NCI-H510A treated with DMSO at 0.1 percent for 48 hours (cell line): ENCODE data around the gene SMIM35.
"Not testable (repeated sequence)": the region's sequence is repeated elsewhere in the genome, so short reads cannot be mapped to it uniquely, and the experiment has no call there.

Source experiments
- DNase-seq: peaks from one replicate; lab custom pipeline; 2025; lab: John Stamatoyannopoulos, UW

SMIM35 gene

GRCh38 chr11:117980280-117980679 is 106.5 kb downstream of the SMIM35 start:
- DNase-seq, result no peak

DNA sequence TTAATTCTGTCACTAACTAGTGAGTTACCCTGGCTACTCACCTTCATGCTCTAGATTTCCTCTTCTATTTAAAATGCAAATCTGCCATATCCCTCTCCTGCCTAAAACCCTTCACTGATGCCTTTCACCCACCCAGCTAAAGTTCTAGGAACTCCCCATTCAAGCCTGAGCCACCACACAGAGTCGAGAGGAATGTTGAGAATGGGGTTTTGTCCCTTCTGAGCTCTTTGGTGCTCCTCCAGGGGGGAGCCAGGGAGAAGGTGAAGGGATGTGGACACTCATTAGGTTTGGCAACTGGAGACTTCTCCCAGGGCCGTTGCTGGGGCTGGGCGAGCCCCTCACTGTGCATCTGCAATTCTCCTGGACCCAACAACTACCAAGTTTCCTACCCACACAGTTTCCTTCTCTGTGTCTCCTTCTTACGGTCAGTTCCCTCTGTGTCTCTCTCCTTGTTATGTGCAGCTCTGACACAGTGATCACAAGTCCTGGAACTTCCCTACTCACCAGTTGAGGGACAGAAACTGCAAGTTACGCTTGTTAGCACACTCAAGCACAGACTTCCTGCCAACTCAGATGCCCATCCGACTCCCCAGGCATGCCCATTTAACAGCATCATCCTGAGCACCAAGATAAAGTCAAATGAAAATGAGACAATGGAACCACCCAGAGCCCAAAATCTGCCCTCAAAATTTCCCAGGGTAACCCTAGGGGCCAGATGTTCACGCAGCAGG is 107.1 kb downstream of the SMIM35 start:
- DNase-seq, result no peak

- DNase-seq, result no peak
Measured at GRCh38 chr11:117978991-117979390, 107.8 kb downstream of the SMIM35 start.

DNA sequence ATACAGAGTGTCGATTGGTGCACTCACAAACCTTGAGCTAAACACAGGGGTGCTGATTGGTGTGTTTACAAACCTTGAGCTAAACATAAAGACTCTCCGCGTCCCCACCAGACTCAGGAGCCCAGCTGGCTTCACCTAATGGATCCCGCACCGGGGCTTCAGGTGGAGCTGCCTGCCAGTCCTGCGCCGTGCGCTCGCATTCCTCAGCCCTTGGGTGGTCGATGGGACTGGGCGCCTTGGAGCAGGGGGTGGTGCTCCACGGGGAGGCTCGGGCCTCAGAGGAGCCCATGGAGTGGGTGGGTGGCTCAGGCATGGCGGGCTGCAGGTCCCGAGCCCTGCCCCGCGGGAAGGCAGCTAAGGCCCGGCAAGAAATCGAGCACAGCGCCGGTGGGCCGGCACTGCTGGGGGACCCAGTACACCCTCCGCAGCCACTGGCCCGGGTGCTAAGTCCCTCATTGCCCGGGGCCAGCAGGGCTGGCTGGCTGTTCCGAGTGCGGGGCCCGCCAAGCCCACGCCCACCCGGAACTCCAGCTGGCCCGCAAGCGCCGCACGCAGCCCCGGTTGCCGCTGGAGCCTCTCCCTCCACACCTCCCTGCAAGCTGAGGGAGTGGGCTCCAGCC is 108.4 kb downstream of the SMIM35 start:
- DNase-seq, result not testable (repeated sequence)

- DNase-seq, result not testable (repeated sequence)
Measured at GRCh38 chr11:117977612-117978264, 109.0 kb downstream of the SMIM35 start.

- no peak for DNase-seq
Measured at GRCh38 chr11:117977029-117977428, 109.7 kb downstream of the SMIM35 start.

DNA sequence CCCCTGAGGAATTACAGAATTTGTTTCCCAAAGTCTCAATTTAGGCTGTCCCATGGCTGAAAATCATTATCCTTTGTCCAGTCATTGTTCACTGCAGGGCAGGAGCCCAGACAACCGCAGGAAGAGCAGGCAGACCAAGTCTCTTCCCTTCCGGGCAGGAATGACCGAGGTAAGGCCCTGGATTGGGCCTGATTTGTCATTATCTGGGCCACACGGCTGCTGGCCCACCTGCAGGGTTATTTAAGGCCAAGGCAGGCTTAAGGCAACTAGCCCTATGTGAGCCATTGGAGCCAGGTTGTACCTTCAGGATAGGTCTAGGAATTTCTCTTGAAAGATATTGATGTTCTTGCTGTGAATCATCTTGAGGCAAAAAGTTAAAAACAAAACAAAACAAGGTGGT is 110.3 kb downstream of the SMIM35 start:
- DNase-seq, result no peak

- no peak for DNase-seq
Measured at GRCh38 chr11:117973503-117973860, 113.3 kb downstream of the SMIM35 start.

DNA sequence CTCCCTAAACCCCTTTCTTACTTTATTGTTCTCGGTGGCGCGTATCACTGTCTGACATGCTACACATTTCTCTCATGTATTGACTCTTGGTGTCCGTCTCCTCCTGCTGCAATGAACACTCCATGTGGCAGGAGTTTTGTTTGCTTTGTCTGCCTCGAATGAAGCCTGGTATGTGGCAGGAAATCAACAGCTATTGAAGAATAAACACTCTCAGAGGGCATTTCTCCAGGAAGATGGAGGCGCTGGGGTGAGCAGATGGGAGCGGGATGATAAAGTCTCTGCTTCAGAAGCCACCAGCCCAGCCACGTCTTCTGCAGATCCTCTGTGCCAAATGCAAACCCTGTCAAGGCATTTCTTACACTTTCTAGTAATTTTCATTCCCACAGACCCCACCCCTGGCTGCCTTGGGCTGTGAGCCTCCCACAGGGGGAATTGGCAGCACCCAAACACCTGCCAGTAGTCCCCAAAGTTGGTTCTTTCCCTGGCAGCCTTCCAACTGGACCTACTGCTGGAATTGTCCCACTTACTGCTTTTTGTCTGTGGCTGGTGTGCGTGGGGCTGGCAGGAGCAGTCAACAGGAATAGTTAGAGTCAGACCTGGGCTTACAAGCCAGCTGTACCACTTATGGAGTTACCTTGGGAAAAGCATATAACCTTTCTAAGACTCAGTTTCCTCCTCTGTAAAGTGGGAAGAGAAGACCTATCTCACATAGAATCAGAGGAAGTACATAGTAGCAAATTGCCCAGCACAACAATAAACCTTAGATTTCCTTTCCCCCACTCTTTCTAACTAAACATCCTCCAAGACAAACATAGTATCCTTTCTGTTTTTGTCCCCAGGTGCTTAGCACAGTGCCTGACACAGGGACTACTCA is 113.9 kb downstream of the SMIM35 start:
- peak; percentile 75 for DNase-seq

DNA sequence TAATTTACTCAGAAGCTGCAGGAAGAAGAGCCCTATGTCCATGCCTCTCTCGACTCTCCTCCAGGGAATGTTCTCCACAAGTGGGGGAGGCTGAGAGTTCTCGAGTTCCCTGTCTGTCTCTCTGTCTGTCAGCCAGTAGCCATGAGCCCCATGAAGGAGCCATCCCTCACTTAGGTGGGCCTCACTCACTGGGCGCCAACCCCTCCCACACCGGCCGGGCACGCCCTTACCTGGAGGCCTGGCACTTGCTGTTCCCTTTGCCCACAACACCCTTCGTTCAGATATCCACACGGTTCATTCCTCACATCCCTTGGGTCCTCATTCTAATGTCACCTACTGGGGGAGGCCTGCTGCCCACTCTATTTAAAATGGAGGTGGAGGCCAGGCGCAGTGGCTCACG is 114.7 kb downstream of the SMIM35 start:
- no peak for DNase-seq

GRCh38 chr11:117970400-117971024 is 116.3 kb downstream of the SMIM35 start:
- no peak for DNase-seq

- no peak for DNase-seq
Measured at GRCh38 chr11:117969160-117969991, 117.4 kb downstream of the SMIM35 start.

- DNase-seq, result no peak
Measured at GRCh38 chr11:117966908-117967307, 119.9 kb downstream of the SMIM35 start.

GRCh38 chr11:117962826-117963225 is 123.9 kb downstream of the SMIM35 start:
- DNase-seq, result no peak

GRCh38 chr11:117961896-117962295 is 124.9 kb downstream of the SMIM35 start:
- DNase-seq, result no peak

DNA sequence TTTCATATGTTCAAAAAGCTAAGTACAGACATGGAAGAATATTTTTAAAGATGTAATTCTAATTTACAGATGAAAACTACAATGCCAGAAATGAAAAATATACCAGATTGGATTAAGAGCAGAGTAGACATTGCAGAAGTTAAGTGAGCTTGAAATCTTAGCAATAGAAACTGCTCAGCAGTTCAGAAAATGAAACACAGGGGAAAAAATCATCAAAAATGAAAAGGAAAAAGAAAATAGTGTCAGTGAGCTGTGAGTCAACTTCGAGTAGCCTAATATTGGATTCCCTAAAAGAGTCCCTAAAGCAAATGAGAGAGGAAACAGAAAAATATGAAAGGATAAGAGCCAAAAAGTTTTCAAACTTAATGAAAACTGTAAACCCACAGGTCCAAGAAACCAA is 126.4 kb downstream of the SMIM35 start:
- DNase-seq, result no peak

- DNase-seq, result no peak
Measured at GRCh38 chr11:117959438-117960149, 127.2 kb downstream of the SMIM35 start.

DNA sequence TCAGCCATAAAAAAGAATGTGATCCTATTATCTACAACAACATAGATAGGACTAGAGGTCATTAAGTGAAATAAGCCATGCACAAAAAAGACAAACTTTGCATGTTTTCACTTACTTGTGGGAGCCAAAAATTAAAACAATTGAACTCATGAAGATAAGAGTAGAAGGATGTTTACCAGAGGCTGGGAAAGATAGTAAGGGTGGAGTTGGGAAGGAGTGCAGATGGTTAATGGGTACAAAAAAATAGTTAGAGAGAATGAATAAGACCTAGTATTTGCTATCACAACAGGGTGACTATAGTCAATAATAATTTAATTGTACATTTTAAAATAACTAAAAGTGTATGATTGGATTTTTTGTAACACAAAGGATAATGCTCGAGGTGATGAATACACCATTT is 127.8 kb downstream of the SMIM35 start:
- no peak for DNase-seq
